HG02588 (cell line): ENCODE results near the gene MAP7D3.

Experiments
- ATAC-seq: cut with Tn5 transposase; IDR thresholded peaks from one replicate; pipeline ENCODE4 v1.9.1; 2021; ENCODE audit warnings: mild to moderate bottlenecking, moderate library complexity; ENCODE audit not compliant: unreplicated experiment

Gene MAP7D3

DNA sequence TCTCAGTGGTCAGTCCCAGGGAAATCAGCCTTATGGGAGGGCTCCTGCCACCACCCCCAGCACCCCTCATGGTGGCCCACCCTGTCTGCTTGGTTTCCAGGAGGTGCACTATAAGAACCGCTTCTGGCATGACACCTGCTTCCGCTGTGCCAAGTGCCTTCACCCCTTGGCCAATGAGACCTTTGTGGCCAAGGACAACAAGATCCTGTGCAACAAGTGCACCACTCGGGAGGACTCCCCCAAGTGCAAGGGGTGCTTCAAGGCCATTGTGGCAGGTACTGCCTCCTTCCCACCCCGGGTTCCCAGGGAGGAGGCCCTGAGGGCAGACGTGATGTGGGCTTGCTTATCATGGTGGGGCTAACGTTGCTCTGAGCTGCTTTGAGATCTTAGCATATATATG, 44.3 kb downstream of the MAP7D3 start:
- ATAC-seq = no peak

DNA sequence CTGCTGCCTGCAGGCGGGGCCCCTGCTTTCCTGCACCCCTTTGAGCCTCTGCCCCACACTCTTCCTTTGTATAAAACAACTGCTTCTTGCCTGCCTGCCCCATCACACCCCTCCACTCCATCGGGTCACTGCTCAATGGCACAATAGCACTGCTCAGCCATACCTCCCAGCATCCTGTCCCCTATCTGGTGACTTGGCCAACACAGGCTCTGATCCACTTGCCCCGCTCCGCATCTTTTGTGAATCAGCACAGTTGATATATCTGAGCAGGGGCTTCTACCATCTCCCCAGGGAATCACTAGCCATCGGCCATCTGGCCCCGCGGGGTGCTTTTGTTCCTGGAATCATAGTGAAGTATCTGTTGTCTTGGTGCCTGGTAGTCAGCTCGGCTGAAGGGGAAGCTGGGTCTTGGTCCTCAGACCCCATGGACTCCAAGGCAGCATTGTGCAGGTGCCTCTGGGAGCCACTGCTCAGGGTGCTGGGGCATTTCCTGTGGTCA, 45.3 kb downstream of the MAP7D3 start:
- ATAC-seq = no peak

DNA sequence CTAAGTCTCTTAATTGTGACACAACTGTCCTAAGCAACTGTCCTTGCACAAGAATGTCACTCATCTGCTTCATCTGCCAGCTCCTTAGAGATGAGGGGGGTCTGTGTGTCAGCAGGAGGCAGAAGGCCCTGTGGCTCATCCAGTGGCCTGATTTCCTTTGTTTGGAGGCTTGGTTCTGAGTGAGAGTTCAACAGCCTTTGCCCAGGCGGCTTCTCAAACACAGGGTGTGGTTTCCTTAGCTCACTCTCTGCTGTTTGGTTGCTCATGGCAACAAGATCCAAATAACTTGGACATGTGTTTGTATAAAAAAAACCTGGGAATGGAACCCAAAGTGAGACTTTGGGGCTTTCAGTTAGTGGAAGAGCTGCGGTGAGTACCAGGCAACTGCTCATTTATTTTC, 46.6 kb downstream of the MAP7D3 start:
- no peak for ATAC-seq

DNA sequence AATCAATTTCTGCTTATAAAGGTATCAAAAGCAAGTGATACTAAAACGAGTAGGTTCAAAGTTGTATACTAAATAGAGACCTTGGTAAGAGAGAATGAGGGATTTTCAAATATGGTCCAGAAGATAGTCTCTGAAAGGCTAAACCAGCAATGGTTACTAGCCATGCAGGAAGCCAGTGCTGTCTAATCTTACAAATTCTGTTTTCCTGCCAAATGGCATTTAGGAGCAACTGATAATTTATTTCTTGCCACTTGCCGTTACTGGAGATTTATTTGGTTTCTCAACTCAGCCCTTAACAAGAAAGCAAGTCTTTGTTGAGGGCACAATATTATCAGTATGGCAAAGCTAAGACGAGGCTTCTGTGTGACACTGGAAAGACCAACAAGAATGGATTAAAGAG, 47.2 kb downstream of the MAP7D3 start:
- no peak for ATAC-seq

DNA sequence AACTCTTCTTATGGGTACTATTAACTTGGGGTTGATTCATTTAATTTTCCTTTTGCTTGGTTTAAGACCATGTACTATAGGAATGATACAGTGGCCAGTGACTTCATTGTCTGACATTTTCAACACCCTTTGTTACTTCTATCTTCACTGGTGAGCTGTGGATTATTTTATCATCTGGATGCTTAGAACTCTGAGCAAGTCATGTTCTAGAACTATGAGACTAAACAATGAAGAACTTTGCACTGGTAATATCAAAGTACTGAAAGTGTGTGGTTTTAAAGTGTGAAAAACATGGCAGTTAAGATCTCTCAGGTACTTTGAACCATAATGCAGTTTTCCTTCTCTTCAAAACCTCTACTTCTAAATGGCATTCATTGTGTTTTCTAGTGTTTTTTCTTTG, 47.8 kb downstream of the MAP7D3 start:
- no peak for ATAC-seq

DNA sequence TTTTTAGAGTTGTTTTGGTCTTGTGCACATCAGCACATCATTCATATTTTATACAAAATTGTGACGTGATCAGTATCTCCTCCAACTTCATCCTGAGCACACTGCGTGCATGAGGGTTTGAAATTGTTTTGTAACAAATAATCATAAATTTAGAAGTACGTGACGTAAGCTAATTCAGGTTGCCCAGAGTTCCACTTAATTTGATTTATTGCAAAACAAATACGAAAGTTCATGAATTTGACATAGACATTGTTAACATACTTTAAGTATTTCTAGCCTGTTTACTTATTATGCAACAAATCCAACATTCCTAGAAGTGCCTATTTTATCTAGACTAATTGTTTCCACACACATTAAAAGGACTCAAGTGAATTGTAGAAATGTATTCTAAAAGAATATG, 48.3 kb downstream of the MAP7D3 start:
- no peak for ATAC-seq

DNA sequence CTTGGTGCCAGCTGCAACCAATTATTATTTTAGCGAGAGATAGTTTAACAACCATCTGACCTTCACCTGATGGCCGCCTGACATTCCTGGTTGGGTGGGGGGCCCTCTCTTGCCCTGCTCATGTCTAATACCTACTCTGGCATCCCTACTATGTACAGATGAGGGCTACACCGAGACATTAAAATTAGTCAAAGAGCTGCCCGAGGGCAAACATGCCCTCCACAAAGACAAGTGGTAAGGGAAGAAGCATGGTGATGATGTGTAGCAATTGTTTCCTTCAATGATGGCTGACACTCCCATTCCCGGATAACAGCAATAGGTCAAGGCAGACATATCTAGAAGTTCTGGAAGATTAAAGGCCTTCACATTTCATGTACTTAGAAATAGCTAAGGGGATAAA, 49.6 kb downstream of the MAP7D3 start:
- no peak for ATAC-seq

DNA sequence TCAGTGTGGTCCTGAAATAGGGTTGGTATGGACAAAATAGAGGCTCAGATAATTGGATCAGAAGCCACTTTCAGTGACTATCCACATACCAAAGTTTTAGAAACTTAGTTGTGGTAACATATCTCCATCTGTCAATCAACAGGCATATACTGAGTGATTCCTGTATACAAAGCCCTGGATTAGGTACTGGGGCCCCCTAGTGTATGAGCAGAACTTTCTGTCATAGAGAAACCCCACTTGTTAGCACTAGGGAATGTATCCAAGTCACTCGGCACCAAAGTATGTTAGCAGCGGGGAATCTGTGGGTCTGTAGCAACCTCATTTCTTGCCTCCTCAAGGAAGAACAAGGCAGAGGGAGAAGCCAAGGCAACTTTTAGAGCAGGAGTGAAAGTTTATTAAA, 50.7 kb downstream of the MAP7D3 start:
- no peak for ATAC-seq

DNA sequence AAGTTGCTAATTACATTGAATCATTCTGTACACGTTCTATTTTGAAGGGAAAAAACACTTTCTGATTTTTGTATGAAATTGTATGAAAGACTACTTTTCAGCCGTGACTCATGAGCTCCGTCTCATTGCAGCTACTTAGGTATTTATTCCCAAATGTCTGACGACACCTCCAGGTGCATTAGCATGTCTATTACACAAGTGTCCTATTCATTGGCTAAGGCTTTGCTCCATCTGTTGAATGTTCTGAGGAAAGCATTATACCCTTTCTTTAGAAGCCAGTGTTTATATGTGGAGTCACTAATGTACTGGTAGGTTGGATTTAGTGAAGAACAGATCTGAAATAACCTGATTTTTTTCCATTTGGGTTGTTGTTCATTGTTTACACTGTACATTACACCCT, 51.8 kb downstream of the MAP7D3 start:
- no peak for ATAC-seq

DNA sequence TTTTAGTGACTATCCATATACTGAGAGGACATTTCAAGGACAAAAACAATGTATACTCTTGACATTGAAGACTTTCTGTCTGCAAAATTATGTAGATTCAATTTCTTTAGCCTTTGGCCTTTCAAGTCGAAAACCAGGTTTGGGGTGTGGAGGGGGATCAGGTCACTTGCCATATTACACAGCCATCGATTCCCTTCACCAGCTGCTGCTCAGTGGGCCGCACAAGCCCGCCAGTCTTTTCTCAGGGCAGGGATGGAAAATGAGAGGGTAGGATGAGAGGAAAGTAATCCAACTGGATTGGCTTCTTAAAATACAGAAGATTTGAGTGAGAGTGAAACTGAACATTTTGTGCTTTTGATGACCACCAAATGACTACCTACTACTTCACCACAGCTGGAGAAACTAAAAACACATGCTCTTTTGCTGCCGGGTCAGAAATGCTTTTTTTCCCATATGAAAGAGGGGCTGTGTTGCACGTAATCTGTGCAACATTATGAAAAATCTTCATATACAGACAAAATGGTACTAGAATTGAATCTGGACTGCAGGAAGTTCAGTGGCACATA, 52.4 kb downstream of the MAP7D3 start:
- ATAC-seq = no peak

DNA sequence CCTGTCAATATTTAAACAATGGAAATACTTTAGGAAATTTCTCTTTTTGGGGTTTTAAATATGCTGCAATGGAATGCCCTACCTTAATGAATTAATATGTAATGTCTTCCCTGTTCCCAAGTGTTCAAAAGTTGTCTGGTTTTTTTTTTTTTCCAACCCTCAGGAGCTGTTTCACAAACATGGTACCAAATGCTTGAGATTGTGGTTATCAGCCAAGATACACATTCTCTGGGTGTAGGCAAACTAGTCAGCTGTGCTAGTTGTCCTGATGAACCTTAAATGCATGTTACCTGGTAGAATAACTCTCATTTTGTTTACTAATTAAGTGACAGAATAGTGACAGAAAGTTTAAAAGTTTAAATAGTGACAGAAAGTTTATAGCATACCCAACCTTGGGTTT, 53.2 kb downstream of the MAP7D3 start:
- no peak for ATAC-seq

DNA sequence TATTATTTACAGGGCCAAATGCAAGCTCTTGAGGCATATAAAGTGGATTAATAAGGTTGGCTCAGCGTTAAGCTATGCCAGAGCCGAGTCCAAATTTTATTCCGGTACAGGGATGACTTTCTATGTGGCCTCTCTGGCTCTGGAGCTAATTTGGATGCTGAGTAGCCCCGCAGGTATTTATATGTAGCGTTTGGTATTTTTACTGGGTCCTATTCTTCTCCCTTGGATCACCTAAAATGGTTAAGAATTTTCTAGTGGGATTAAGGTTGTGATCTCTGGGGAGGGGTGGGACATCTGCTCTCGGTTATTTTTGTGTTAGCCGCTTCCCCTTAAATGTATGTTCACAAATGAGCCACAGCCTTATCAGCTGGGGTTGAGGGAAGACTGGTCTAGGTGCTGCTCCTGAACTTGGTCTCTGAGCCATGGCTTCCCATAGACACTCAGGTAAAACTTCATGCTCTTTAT, 54.5 kb downstream of the MAP7D3 start:
- ATAC-seq = no peak

DNA sequence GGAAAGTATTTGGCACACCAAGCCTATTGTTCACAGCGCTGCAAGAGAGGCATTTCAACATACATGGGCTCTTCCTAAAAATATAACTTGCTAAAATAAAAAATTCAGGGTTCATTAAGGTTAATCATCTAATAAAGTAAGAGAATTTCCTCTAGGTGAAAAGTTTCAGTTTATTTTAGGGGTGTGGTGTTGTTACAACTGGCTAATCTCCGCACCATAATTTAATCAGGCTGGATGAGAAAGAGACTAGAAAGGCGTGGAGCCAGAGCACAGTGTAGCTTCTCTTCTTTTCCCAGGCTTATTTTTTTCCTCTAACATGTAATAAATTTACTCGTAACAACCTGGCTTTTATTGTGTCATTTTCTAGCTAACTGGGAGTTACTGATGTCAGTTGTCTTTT, 56.0 kb downstream of the MAP7D3 start:
- no peak for ATAC-seq

DNA sequence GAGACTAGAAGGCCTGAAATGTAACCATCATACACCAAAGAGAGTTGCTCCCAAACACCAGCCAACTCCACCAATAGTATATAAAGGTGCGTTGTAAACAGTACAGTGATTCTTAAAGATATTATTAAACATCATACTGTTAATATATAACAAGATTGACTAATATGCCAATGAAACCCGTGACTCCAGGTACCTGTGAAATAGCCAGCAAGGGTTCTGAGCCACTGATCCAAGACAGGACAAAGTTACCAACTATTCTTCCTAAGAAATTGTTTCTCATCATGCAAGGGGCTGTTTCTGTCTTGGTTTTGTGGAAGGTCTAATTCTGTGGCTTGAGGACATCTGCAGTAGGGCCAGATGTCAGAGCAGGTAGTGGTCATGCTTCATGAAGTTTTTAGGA, 56.7 kb downstream of the MAP7D3 start:
- no peak for ATAC-seq

DNA sequence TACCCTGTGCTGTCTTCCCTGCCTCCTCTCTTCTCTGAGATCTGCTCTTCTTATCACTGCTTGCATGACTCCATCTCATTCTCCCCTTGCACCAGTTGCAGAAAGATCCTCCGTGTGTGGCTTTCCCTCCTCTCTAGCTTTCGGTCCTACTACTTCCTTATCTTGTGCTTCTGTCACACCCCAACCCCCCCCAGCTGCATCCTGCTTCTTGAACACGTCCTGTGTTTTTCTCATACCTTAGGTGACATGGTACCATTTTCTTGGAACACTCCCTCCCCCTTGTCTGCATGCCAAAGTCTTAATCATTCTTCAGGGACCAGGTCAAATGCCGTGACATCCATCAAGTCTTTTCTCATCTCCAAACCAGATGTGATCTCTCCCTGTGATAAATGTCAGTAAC, 57.4 kb downstream of the MAP7D3 start:
- no peak for ATAC-seq

DNA sequence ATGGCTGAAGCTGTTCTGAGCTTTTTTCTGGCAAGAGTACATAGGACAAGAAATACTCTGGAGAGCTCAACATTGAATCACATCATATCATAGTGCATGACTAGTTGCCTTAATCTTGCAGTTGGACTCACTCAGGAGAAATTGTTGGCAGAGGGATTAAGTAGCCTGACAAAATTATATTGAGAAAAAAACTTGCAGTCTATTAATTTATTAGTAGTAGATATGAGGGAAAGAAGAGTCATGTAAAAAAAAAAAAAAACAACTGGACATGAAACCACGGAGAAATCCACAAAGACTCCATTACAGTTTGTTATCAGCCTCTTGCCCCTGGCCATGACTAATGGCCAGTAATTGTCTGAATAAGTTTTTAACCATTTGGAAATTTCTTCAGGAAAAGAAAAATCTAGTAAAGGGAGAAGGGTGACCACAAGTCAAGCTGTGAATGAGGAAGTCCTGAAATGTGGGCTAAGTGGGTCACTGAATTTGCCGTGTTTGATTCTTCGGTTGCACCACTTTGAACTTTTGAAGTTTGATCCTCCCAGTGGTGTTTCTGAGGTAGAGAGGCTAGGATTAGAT, 58.3 kb downstream of the MAP7D3 start:
- no peak for ATAC-seq

DNA sequence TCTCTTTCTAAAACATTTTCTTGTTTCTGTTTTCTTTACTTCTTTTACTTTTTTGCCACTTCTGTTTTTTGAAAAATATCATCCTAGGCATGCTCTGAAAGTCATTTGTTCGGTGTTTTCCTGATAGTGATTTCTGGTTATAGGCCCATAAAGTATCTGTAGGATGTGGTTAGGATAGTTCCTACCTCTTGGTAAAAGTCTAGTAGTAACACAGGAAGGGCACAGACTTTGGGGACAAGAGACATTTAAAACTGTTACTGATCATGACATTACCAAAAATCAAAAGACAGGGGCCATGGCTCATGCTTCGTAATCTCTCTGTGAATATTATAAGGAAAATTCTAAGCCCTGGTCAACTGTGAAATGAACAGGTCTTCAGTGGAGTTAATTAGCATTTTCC, 59.1 kb downstream of the MAP7D3 start:
- ATAC-seq = no peak

DNA sequence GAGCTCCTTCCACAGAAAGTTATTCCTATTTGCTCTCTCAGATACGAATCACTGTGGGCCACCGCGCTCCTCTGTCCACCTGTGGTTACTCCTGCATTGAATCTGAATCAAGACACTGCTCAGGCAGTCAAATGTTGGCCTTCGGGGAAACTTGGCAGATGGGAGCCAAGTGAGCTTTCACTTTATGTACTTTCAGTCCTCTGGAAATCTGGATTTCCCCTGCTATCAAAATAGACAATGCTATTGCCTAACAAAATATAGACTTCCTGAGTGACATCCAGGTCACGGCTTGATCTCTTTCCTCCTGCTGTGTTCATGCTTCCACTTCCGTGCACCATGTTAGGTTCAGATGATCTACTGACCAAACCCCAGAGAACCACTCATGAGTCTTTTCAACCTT, 60.0 kb downstream of the MAP7D3 start:
- ATAC-seq = no peak

DNA sequence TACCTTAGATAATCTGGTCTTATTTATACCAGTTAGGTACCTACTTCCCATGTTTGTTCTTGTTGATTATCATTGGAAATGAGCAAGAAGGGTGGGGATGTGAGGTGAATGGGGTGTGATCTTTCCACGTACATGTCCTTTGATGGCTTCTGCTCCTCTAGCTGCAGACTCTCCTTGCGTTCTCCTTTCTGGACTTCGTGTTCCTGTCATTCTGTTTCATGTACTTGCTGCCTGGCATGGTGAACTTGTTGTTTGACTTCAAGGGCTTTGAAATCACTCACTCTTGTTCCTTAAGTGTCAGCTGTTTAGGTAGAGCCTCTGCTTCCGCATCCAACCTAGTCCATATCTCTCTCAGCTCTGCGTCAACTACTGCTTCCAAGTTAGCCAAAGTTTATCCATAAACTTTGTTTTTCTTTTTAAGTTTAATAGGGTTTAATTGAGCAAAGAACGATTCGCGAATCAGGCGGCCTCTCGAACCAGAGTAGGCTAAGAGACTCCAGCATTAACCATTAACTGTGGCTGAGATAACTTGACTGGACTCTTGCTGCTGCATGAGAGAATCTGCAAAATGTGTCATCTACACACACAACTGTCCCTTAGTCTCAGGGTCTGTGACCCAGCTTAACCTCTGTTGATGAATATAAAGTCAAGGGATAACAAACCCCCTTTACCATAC, 61.0 kb downstream of the MAP7D3 start:
- ATAC-seq = no peak

DNA sequence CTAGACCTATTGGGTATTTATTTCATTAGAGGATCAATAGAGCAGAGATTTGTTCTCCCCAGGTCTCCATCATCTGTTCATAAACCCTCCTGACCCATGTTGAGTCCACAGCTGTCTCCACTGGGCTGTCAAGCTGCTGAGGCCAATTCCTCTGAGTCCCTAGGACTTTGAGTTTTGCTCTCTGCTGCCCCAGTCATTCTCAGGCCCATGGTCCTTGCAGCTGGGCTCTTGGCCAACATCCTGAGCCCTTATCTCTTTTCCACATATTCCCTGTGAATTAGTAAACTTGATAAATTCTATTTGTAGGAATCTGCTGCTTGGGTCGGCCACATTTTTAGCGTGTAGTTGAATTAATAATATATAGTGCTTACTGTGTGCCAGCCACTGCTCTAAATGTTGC, 62.0 kb downstream of the MAP7D3 start:
- no peak for ATAC-seq

DNA sequence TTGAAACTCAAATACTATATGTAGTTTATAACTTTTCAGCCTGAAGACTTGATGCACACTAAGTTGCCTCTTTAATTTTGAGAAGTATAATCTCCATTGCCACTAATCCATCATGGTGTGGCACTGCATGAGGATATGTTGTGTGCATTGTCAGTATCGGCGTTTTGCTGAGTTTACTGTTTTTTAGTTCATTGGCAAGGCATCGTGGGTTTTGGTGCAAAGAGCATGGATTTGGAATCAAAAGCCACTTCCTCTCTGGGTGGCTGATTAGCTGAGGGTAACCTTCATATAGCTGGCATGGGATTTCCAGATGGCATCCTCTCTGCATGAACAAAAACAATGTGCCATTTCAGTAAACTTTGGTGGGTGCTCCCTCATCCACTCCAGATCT, 65.2 kb downstream of the MAP7D3 start:
- ATAC-seq = no peak

DNA sequence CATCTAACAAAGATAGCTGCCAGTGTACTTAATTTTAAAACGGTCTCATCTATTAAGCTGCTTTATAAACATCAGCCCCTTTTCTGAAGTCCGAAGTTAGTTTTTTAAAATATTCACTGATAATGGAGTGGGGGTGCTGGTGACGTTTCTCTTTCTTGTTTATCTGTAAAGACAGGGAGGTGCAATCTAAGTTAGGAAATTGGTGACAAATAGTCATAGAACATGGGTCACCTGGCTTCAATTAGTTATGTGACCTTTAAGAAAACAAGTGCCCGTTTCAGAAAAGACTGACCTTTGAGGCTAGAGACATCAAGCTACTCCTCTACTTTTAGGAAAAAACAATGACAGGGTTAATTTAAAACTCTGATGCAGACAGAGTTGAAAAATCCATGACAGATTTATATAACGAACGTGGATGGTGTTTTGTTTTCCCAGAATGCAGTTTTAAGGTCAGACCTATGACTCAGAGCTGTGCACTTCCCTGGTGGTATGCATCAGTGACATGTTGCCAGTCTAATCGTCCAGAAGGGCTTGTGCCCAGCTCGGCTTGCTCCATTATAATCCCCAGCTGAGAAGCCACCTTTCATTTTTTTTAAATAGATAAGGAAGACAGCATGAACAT, 65.7 kb downstream of the MAP7D3 start:
- no peak for ATAC-seq
